ENCODE results near the gene DOCK9. TPM values are rescaled to one million over a fixed set of nuclear protein-coding genes. Genes with fewer than 3 reads are reported as not detected.
A peak's percentile ranks its signal among the peaks of the same experiment; 100 is the strongest.

DOCK9 gene
- total and polyA plus RNA-seq, 9 of the 15 experiments (the other 6 are each of a cell fraction or from before 2014, with no cell fraction given) = 3.5 to 25.3 (median 16.7) TPM

DNA sequence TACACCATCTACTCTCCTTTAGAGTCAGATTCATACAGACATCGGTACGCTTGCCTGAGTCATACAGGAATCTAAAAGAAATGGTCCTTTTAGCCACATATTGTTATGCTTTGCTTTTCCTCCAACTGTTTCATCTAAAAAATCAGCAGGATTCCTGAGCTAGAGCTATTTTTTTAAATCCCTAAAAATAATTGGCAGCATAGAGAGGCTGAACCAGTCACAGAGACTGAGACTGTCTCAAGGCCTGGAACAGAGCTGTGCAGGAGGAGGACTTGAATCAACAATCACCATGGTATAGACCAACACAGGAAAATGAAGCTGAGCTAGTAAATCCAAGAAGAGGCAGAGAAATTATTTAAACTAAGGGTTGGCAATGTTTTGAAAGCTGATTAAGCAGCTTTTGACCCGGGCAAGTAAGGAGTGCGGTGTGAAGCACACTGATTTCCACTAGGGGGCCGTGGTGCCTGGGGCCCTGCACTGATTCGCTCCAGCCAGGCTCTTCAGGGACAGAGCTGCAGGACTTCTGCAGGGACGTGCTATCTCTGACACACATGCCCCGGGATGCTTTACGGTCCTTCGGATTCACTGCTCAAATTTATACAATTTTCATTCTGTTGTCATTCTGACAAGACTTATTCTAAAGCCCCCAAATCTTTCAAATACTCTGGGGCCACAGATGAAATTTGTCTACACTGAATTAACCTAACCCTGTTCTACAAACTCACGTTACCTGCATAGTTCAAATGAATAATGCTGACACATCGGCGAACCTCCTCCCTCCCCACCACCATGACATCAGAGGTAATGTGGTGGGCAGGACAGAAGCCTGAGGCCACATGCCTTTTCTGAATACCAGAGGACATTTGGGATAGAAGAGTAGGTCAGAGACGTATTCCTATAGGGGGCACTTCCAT, 137.8 kb downstream of the DOCK9 start:
- WGBS (ENCODE audit: insufficient coverage, low coverage, missing lambda C conversion rate) = 22% methylated on average over 14 of the region's 14 CpGs
- H2AFZ ChIP-seq (ENCODE audit: low read depth, low read length) = no peak overlapping the region
- H3K27ac ChIP-seq (ENCODE audit: extremely low read depth, low read depth, low read length) = no peak overlapping the region
- H3K4me3 ChIP-seq = no peak overlapping the region
- H3K36me3 ChIP-seq (ENCODE audit: control insufficient read depth, insufficient read depth, low read length) = peaks cover 15% of the 10 kb centered on the region; the same call in 2 of the 3 replicates
- H3K4me1 ChIP-seq (replicated peaks in 1 of 2; ENCODE audit: control insufficient read depth in 2 of 2, insufficient read depth in 2 of 2, low read length in 2 of 2) = no peaks in the 10 kb centered on the region; a peak in 1 of 5 replicates
- peak; percentile 92 for FAIRE-seq
- H3K9me1 ChIP-seq (ENCODE audit: control insufficient read depth, insufficient read depth, low read length) = no peaks in the 10 kb centered on the region
- no peak overlapping the region; the same call in 1 of the 2 replicates for H3K4me2 ChIP-seq (ENCODE audit: insufficient read depth, low read length)
- H4K20me1 ChIP-seq (replicated peaks; ENCODE audit: control insufficient read depth, insufficient read depth, low read length) = no peaks in the 10 kb centered on the region
- no peak overlapping the region for H3K9ac ChIP-seq (ENCODE audit: insufficient read depth in 1 of 2, low read depth in 2 of 2, low read length in 2 of 2)
- no peaks in the 10 kb centered on the region for H3K9me3 ChIP-seq (replicated peaks; ENCODE audit: control insufficient read depth, insufficient read depth, low read depth, low read length)
- intact Hi-C loops (cut with micrococcal nuclease) (loop anchor here (2.0 to 10.0 kb wide), 4 partner anchors 168 to 425 kb away; no protein-coding TSS in a partner anchor), in situ Hi-C loops (cut with MboI) (no loop called here)
- CTCF ChIA-PET (ENCODE audit: low intra/inter-chr PET ratio) = no interaction called here
- H3K27me3 ChIP-seq (ENCODE audit: control insufficient read depth in 2 of 2, insufficient read depth in 2 of 2, low read length in 2 of 2) = no peaks in the 10 kb centered on the region
- peak; percentile 41 to 73 (median 64) for DNase-seq (ENCODE audit: extremely low read depth in 1 of 4, low spot score in 3 of 4)
- BruUV-seq (replicated peaks) = no TSS peak
- POLR2A ChIA-PET = interaction anchor here (0.6 to 1.0 kb wide), 3 partner anchors 12 to 169 kb away, joined by 3 to 7 read pairs (median 4); no protein-coding TSS in a partner anchor
- H3K79me2 ChIP-seq (ENCODE audit: control insufficient read depth, insufficient read depth, low read length) = no peaks in the 10 kb centered on the region
- ATAC-seq = peak; percentile 100
- TF ChIP-seq TAL1 (IDR thresholded peaks at IDR 0.05) (peak; percentile 13; the same call in 1 of the 2 replicates), REST (IDR thresholded peaks at IDR 0.05; ENCODE audit: borderline replicate concordance) (peak; percentile 23; the same call in 1 of the 2 replicates), REST (CRISPR knock-in tag; IDR thresholded peaks at IDR 0.05; ENCODE audit: low read depth) (no peak), MCM2 (IDR thresholded peaks at IDR 0.05; ENCODE audit: low read depth) (no peak), MAFG (tag; conservative IDR thresholded peaks at IDR 0.05) (peak; percentile 35), RAD21 (CRISPR knock-in tag; conservative IDR thresholded peaks at IDR 0.05 in 1 of 2, IDR thresholded peaks at IDR 0.05 in 1 of 2) (peak; percentile 37 to 61), RBM22 (IDR thresholded peaks at IDR 0.05; ENCODE audit: low read depth, low read length, poor library complexity, severe bottlenecking) (no peak), ARID1B (IDR thresholded peaks at IDR 0.05) (no peak), DLX4 (CRISPR knock-in tag; IDR thresholded peaks at IDR 0.05) (no peak), ZNF239 (CRISPR knock-in tag; IDR thresholded peaks at IDR 0.05) (peak; percentile 77), MXI1 (IDR thresholded peaks at IDR 0.05; ENCODE audit: low read depth, low read length) (no peak), ZNF316 (IDR thresholded peaks at IDR 0.05) (peak; percentile 71), CBX8 (IDR thresholded peaks at IDR 0.05; ENCODE audit: borderline replicate concordance, extremely low read depth, low read depth, low read length, poor library complexity, severe bottlenecking) (no peak)

Data from K562 (cell line).